GM12878 (cell line): Measurements from ENCODE around the gene TEAD4. TPM values are rescaled to one million over a fixed set of nuclear protein-coding genes. Genes with fewer than 3 reads are reported as not detected.

Experiments used
- ATAC-seq: fragments of 200-7000 bp; cut with Tn5 transposase; 3 replicates; pipeline ENCODE4 v1.9.1; 2020; ENCODE audit warnings: mild to moderate bottlenecking, moderate library complexity
- BruUV-seq: library from RNA; stranded (reverse); fragments of 400-500 nt; replicated peaks from 2 replicates; lab custom pipeline; 2021; lab: Mats Ljungman, UMichigan
- CTCF ChIA-PET: fragments of 300-600 bp; sonication (Branson Sonifier 250); formaldehyde crosslinking; extraction: SDS; loops from one replicate; lab custom pipeline; 2021; ENCODE audit warnings: inconsistent platforms; lab: Yijun Ruan, JAX
- POLR2A ChIA-PET: fragments of 350-600 bp; formaldehyde crosslinking; extraction: SDS; loops from one replicate; lab custom pipeline; 2021; ENCODE audit warnings: inconsistent platforms; lab: Charles Lee
- RAD21 ChIA-PET: fragments of 300-600 bp; sonication (Branson Sonifier 250); formaldehyde crosslinking; loops from one replicate; lab custom pipeline; 2023; ENCODE audit warnings: antibody characterized with exemption; ENCODE audit not compliant: unreplicated experiment; lab: Charles Lee
- SMC1A ChIA-PET: fragments of 300-600 bp; sonication (Branson Sonifier 250); formaldehyde crosslinking; loops from one replicate; lab custom pipeline; 2023; ENCODE audit not compliant: unreplicated experiment, uncharacterized antibody; lab: Charles Lee
- DNase-seq: peaks from one replicate; pipeline ENCODE4 v3.0.0-alpha.2; 2011; ENCODE audit warnings: low read depth, low spot score
- FAIRE-seq: peaks from 3 replicates; lab custom pipeline; 2011; peaks lifted over from hg19 to GRCh38; lab: Jason Lieb, UNC
- H2AFZ ChIP-seq: 2 replicates; pipeline ENCODE4 v1.6.0; 2011; ENCODE audit warnings: low read depth, low read length, control low read depth; ENCODE audit not compliant: control insufficient read depth
- H3K27ac ChIP-seq: 2 replicates; pipeline ENCODE4 v1.5.1; 2011; ENCODE audit warnings: control low read depth; ENCODE audit not compliant: control insufficient read depth, insufficient read depth
- H3K27me3 ChIP-seq, 2 experiments: replicated peaks in 1 of 2; 2 replicates each; pipeline versions ENCODE4 v1.6.0 to v1.6.1; 2011; ENCODE audit warnings: low read length in 1 of 2; ENCODE audit not compliant: control insufficient read depth in 2 of 2, insufficient read depth in 2 of 2
- H3K36me3 ChIP-seq, 2 experiments: 2 replicates each; pipeline ENCODE4 v1.5.1; 2011; ENCODE audit warnings: low read length in 1 of 2; ENCODE audit not compliant: control insufficient read depth in 2 of 2, insufficient read depth in 2 of 2
- H3K4me1 ChIP-seq: 2 replicates; pipeline ENCODE4 v1.6.1; 2011; ENCODE audit warnings: mild to moderate bottlenecking, low read length, moderate library complexity, mixed read lengths; ENCODE audit not compliant: control insufficient read depth, insufficient read depth
- H3K4me2 ChIP-seq: 2 replicates; pipeline ENCODE4 v1.6.0; 2011; ENCODE audit warnings: control low read depth; ENCODE audit not compliant: control insufficient read depth, insufficient read depth
- H3K4me3 ChIP-seq: fragments of 200-600 bp; sonication (generic); 2 replicates; pipeline ENCODE4 v1.5.1; 2016
- H3K79me2 ChIP-seq: 2 replicates; pipeline ENCODE4 v1.6.0; 2011; ENCODE audit warnings: low read length; ENCODE audit not compliant: control insufficient read depth, insufficient read depth
- H3K9ac ChIP-seq: 2 replicates; pipeline ENCODE4 v1.8.0; 2011; ENCODE audit warnings: low read length, control low read depth, mixed read lengths; ENCODE audit not compliant: control insufficient read depth, insufficient read depth
- H3K9me3 ChIP-seq: replicated peaks from 3 replicates; pipeline ENCODE4 v1.5.1; 2011; ENCODE audit warnings: mild to moderate bottlenecking, low read length; ENCODE audit not compliant: control insufficient read depth, insufficient read depth
- H4K20me1 ChIP-seq: 2 replicates; pipeline ENCODE4 v1.6.0; 2011; ENCODE audit not compliant: control insufficient read depth, insufficient read depth
- CUX1 ChIP-seq: IDR thresholded peaks from 2 replicates; pipeline ENCODE4 v1.6.1; 2012; ENCODE audit warnings: improper control_type of control experiment, low read depth, low read length; ENCODE audit not compliant: insufficient replicate concordance
- RCOR1 ChIP-seq: conservative IDR thresholded peaks from 2 replicates; pipeline ENCODE4 v1.6.1; 2012; ENCODE audit warnings: low read depth, low read length, improper control_type of control experiment
- RUNX3 ChIP-seq: IDR thresholded peaks from 2 replicates; pipeline ENCODE4 v1.6.1; 2012; ENCODE audit warnings: low read length, inconsistent platforms
- WGBS: methylation state at CpG from one replicate; pipeline ENCODE4 v1.1.6; 2016; ENCODE audit warnings: low lambda C conversion rate; ENCODE audit not compliant: insufficient replicate concordance, insufficient coverage; ENCODE audit errors: missing lambda C conversion rate; 5-methylcytosine and 5-hydroxymethylcytosine counted together
- in situ Hi-C: fragments of 300-500 bp; cut with MboI; formaldehyde crosslinking; loops from 9 replicates; pipeline ENCODE4 v1.14.3; 2018; ENCODE audit warnings: mixed read lengths
- intact Hi-C: fragments of 100-400 bp; cut with micrococcal nuclease; formaldehyde crosslinking; loops from one replicate; pipeline ENCODE4 v1.14.2; 2022; ENCODE audit not compliant: unreplicated experiment
- polyA plus RNA-seq, 11 experiments: library from polyadenylated mRNA; depleted of rRNA in 4 of 11; unstranded in 6 of 11; stranded (reverse) in 5 of 11; fragments of >200 nt; fragmentation: Nextera tagmentation in 4 of 11; fragmentation: Illumina TruSeq in 1 of 11; extraction: Ambion mirVana in 4 of 11; extraction: Trizol in 1 of 11; gene quantifications; 1 replicate in 1 of 11; 2 replicates in 10 of 11; pipeline versions ENCODE4 v1.2.1 to v1.2.3, GENCODE V29; 2011 to 2016; ENCODE audit warnings: inconsistent platforms in 2 of 11, missing spikeins in 2 of 11, low read depth in 1 of 11
- total RNA-seq, 4 experiments: library from RNA; depleted of rRNA in 3 of 4; stranded (reverse); fragments of >200 nt in 3 of 4; fragmentation: Illumina TruSeq in 1 of 4; extraction: Trizol in 1 of 4; gene quantifications; 2 replicates each; pipeline versions ENCODE4 v1.2.1 to v1.2.3, GENCODE V29; 2013 to 2021

The TEAD4 gene
- total and polyA plus RNA-seq, 10 of the 15 experiments (the other 5 are each of a cell fraction or from before 2014, with no cell fraction given) = 0.04 to 0.68 (median 0.31) TPM; not detected in 4

- H3K4me1 ChIP-seq = no peaks in the 10 kb centered on the region
- no peaks in the 10 kb centered on the region for H3K36me3 ChIP-seq
- no peak overlapping the region for H3K4me3 ChIP-seq
- ChIA-PET RAD21 (no interaction called here), SMC1A (no interaction called here), CTCF (no interaction called here), POLR2A (no interaction called here)
- H3K9ac ChIP-seq = no peak overlapping the region
- no peaks in the 10 kb centered on the region for H4K20me1 ChIP-seq
- WGBS = 70% methylated on average over 9 of the region's 9 CpGs
- H3K4me2 ChIP-seq = no peak overlapping the region
- no peak for FAIRE-seq
- H3K79me2 ChIP-seq = no peaks in the 10 kb centered on the region
- no peak for DNase-seq
- H3K27me3 ChIP-seq = no peaks in the 10 kb centered on the region
- intact Hi-C loops (no loop called here), in situ Hi-C loops (no loop called here)
- no peaks in the 10 kb centered on the region for H3K9me3 ChIP-seq
- BruUV-seq = no TSS peak
- no peak overlapping the region for H2AFZ ChIP-seq
- ATAC-seq = no peak
- no peak overlapping the region for H3K27ac ChIP-seq
- TF ChIP-seq RCOR1 = no peak
- no peak for TF ChIP-seq RUNX3
- no peak for TF ChIP-seq CUX1
Measured at GRCh38 chr12:3022411-3022810, 63.2 kb downstream of the TEAD4 start.
